NCI-H2107 treated with DMSO at 0.1 percent for 48 hours (cell line): ENCODE results near the gene CHMP4B.

Experiments
- DNase-seq: peaks from one replicate; lab custom pipeline; 2025; ENCODE audit not compliant: unreplicated experiment; lab: John Stamatoyannopoulos, UW

The CHMP4B gene

GRCh38 chr20:33810885-33811775, at the start of gene CHMP4B:
CHMP4B (plus strand) TSS chr20:33811348; CDS start chr20:33811469, 121 bp downstream.
- peak; percentile 89 for DNase-seq

GRCh38 chr20:33761698-33762250, 49.4 kb upstream of the CHMP4B start:
- DNase-seq, result no peak

GRCh38 chr20:33765099-33765498, 46.0 kb upstream of the CHMP4B start:
- DNase-seq, result no peak

GRCh38 chr20:33765592-33765991, 45.6 kb upstream of the CHMP4B start:
- no peak for DNase-seq

GRCh38 chr20:33766686-33767085, 44.5 kb upstream of the CHMP4B start:
- DNase-seq, result no peak

GRCh38 chr20:33767777-33768138, 43.4 kb upstream of the CHMP4B start:
- DNase-seq, result no peak

- no peak for DNase-seq
These were observed 42.1 kb upstream of the CHMP4B start for GRCh38 chr20:33769043-33769442.

- no peak for DNase-seq
These were observed 41.1 kb upstream of the CHMP4B start for GRCh38 chr20:33770005-33770404.

GRCh38 chr20:33771938-33772337, 39.2 kb upstream of the CHMP4B start:
- DNase-seq, result no peak

- no peak for DNase-seq
These were observed 38.7 kb upstream of the CHMP4B start for GRCh38 chr20:33772439-33772838.

- DNase-seq, result no peak
These were observed 37.6 kb upstream of the CHMP4B start for GRCh38 chr20:33773412-33774089.

- no peak for DNase-seq
These were observed 33.3 kb upstream of the CHMP4B start for GRCh38 chr20:33777816-33778215.

GRCh38 chr20:33781133-33781532, 30.0 kb upstream of the CHMP4B start:
- DNase-seq, result no peak

GRCh38 chr20:33781945-33782344, 29.2 kb upstream of the CHMP4B start:
- no peak for DNase-seq

GRCh38 chr20:33783256-33783655, 27.9 kb upstream of the CHMP4B start:
- no peak for DNase-seq

- DNase-seq, result no peak
These were observed 27.3 kb upstream of the CHMP4B start for GRCh38 chr20:33783818-33784217.

- no peak for DNase-seq
These were observed 26.9 kb upstream of the CHMP4B start for GRCh38 chr20:33784225-33784624.

- no peak for DNase-seq
These were observed 25.6 kb upstream of the CHMP4B start for GRCh38 chr20:33785503-33785902.

- DNase-seq, result no peak
These were observed 23.8 kb upstream of the CHMP4B start for GRCh38 chr20:33787253-33787891.

- DNase-seq, result no peak
These were observed 22.6 kb upstream of the CHMP4B start for GRCh38 chr20:33788351-33789049.
